Right lobe of liver (tissue), 6 donors: ENCODE measurements around the gene PROB1. TPM values are rescaled to one million over a fixed set of nuclear protein-coding genes. Genes with fewer than 3 reads are reported as not detected.
"Not testable (repeated sequence)": the region's sequence is repeated elsewhere in the genome, so short reads cannot be mapped to it uniquely, and the experiment has no call there.

Source experiments
- ATAC-seq, 4 donors: fragments of 200-7000 bp; cut with Tn5 transposase; one replicate each; pipeline ENCODE4 v1.9.1; 2020; ENCODE audit warnings: mild to moderate bottlenecking in 4 of 4, moderate library complexity in 4 of 4
- DNase-seq, 3 donors: peaks; one replicate each; pipeline ENCODE4 v3.0.0-alpha.2; 2020
- H3K27ac ChIP-seq, 3 donors: fragments of 200-600 bp; one replicate each; pipeline ENCODE4 v1.8.0; 2022
- H3K27me3 ChIP-seq, 2 donors: fragments of 200-600 bp; one replicate each; pipeline ENCODE4 v1.8.0; 2022
- H3K36me3 ChIP-seq, 4 donors: fragments of 200-600 bp; sonication (generic) in 1 of 4; one replicate each; pipeline versions ENCODE4 v1.5.1 to v1.8.0; 2017 to 2022; ENCODE audit warnings: control low read depth in 1 of 4
- H3K4me1 ChIP-seq, 4 donors: fragments of 200-600 bp; sonication (generic) in 1 of 4; one replicate each; pipeline versions ENCODE4 v1.5.1 to v1.8.0; 2017 to 2022; ENCODE audit warnings: control low read depth in 1 of 4
- H3K4me3 ChIP-seq, 3 donors: fragments of 200-600 bp; one replicate each; pipeline ENCODE4 v1.8.0; 2022
- H3K9me3 ChIP-seq, 4 donors: fragments of 200-600 bp; sonication (generic) in 1 of 4; one replicate each; pipeline versions ENCODE4 v1.5.1 to v1.8.0; 2017 to 2022; ENCODE audit warnings: control low read depth in 1 of 4
- CTCF ChIP-seq, 4 donors: fragments of 200-600 bp in 3 of 4; fragments of 450-650 bp in 1 of 4; IDR thresholded peaks; one replicate each; pipeline versions ENCODE4 v1.5.1 to v1.8.0; 2016 to 2022; ENCODE audit warnings: antibody characterized with exemption in 4 of 4, mild to moderate bottlenecking in 2 of 4
- POLR2A ChIP-seq: fragments of 450-650 bp; IDR thresholded peaks from one replicate; pipeline ENCODE4 v1.6.1; 2017; ENCODE audit warnings: antibody characterized with exemption, mild to moderate bottlenecking
- WGBS: methylation state at CpG from one replicate; pipeline ENCODE4 v1.1.6; 2018; ENCODE audit warnings: low coverage, low lambda C conversion rate; ENCODE audit not compliant: insufficient coverage; ENCODE audit errors: missing lambda C conversion rate; 5-methylcytosine and 5-hydroxymethylcytosine counted together
- intact Hi-C, 2 donors: fragments of 100-400 bp; cut with DNase I; formaldehyde crosslinking; loops; one replicate each; pipeline versions ENCODE4 v1.11.2 to v1.14.1; 2022
- total RNA-seq, 6 experiments: library from RNA; depleted of rRNA in 2 of 6; stranded (reverse); fragments of >200 nt in 2 of 6; fragmentation: NEBNext Ultra II Directional in 3 of 6; extraction: Animal tissue kit (Norgen Biotek cat#: 25700) in 3 of 6; gene quantifications; one replicate each; pipeline versions ENCODE4 v1.1.0 to v1.2.4, GENCODE V29; 2016 to 2023
- donor health status: DM: no; HTN: yes; CAD: no.
- donor health status: DM: no; HTN: no; CAD: no.
- donor health status: DM: no; HTN: no; CAD: no.
- donor health status: DM: no; HTN: yes; CAD: no.
- donor health status: DM: no; HTN: yes; CAD: no.

PROB1 gene
- total RNA-seq, 6 experiments from 2014 or later: 0.25 to 0.51 (median 0.41) TPM

- Histone ChIP-seq H3K27me3 (no peaks in the 10 kb centered on the region), H3K4me3 (no peak overlapping the region), H3K36me3 (no peaks in the 10 kb centered on the region), H3K27ac (no peak overlapping the region), H3K9me3 (no peaks in the 10 kb centered on the region), H3K4me1 (no peaks in the 10 kb centered on the region)
- intact Hi-C loops: no loop called here
- no peak for DNase-seq
- WGBS: 79% methylated on average over 3 of the region's 3 CpGs
- no peak for ATAC-seq
- no peak for TF ChIP-seq POLR2A
- TF ChIP-seq CTCF (IDR thresholded peaks at IDR 0.05): no peak
Measured at GRCh38 chr5:139354186-139354585, 40.7 kb downstream of the PROB1 start.

GRCh38 chr5:139347863-139348262 lies 47.0 kb downstream of the PROB1 start:
- H3K27ac ChIP-seq, H3K36me3 ChIP-seq, ATAC-seq, DNase-seq, H3K4me3 ChIP-seq, H3K9me3 ChIP-seq, intact Hi-C loops, H3K27me3 ChIP-seq: not testable (repeated sequence)
- WGBS: 84% methylated on average over 9 of the region's 9 CpGs
- peaks cover 0 to 15% (median 3%) of the 10 kb centered on the region in 4 donors for H3K4me1 ChIP-seq

GRCh38 chr5:139345442-139345841 lies 49.5 kb downstream of the PROB1 start:
- H3K4me1 ChIP-seq: peaks cover 0 to 28% (median 4%) of the 10 kb centered on the region in 4 donors
- ATAC-seq, intact Hi-C loops, H3K4me3 ChIP-seq, DNase-seq, H3K9me3 ChIP-seq, H3K27ac ChIP-seq, H3K27me3 ChIP-seq, H3K36me3 ChIP-seq: not testable (repeated sequence)
- WGBS: 94% methylated on average over 8 of the region's 8 CpGs

GRCh38 chr5:139344177-139344576 lies 50.7 kb downstream of the PROB1 start:
- H3K4me1 ChIP-seq: peaks cover 0 to 28% (median 4%) of the 10 kb centered on the region in 4 donors
- H3K4me3 ChIP-seq: no peak overlapping the region
- ATAC-seq (no peak), DNase-seq (no peak)
- no peak for TF ChIP-seq CTCF (IDR thresholded peaks at IDR 0.05)
- TF ChIP-seq POLR2A: no peak
- no peaks in the 10 kb centered on the region for H3K27me3 ChIP-seq
- intact Hi-C loops: no loop called here
- WGBS: 76% methylated on average over 2 of the region's 2 CpGs
- no peaks in the 10 kb centered on the region for H3K36me3 ChIP-seq
- H3K9me3 ChIP-seq: no peaks in the 10 kb centered on the region
- no peak overlapping the region for H3K27ac ChIP-seq

- Histone ChIP-seq H3K27ac (no peak overlapping the region), H3K4me1 (peaks cover 0 to 28% (median 4%) of the 10 kb centered on the region in 4 donors), H3K27me3 (no peaks in the 10 kb centered on the region), H3K4me3 (peak overlapping the region in 1 of 3 donors; percentile 99), H3K9me3 (no peaks in the 10 kb centered on the region), H3K36me3 (no peaks in the 10 kb centered on the region)
- intact Hi-C loops: no loop called here
- DNase-seq (no peak), ATAC-seq (no peak)
- 76% methylated on average over 8 of the region's 9 CpGs for WGBS
- no peak for TF ChIP-seq POLR2A
- no peak for TF ChIP-seq CTCF (IDR thresholded peaks at IDR 0.05)
Measured at GRCh38 chr5:139343476-139343875, 51.4 kb downstream of the PROB1 start.

- Histone ChIP-seq H3K36me3 (no peaks in the 10 kb centered on the region), H3K27ac (peak overlapping the region; percentile 97 to 99 (median 97)), H3K4me1 (peaks cover 0 to 28% (median 4%) of the 10 kb centered on the region in 4 donors), H3K9me3 (no peaks in the 10 kb centered on the region), H3K27me3 (no peaks in the 10 kb centered on the region), H3K4me3 (peak overlapping the region; percentile 96 to 99 (median 99))
- 0% methylated on average over 2 of the region's 16 CpGs for WGBS
- ATAC-seq: no peak
- intact Hi-C loops: no loop called here
- TF ChIP-seq CTCF (IDR thresholded peaks at IDR 0.05) (no peak), POLR2A (no peak)
- DNase-seq: no peak
Measured at GRCh38 chr5:139342423-139342723, 52.5 kb downstream of the PROB1 start.
